ENCODE results near the gene MTR.
"Not testable (repeated sequence)": the region's sequence is repeated elsewhere in the genome, so short reads cannot be mapped to it uniquely, and the experiment has no call there.

MTR gene

GRCh38 chr1:236854605-236854983, 59.5 kb downstream of the MTR start:
- H3K4me3 ChIP-seq (ENCODE audit: control insufficient read depth, low read depth, low read length): no peak overlapping the region
- no peak for TF ChIP-seq CTCF (conservative IDR thresholded peaks at IDR 0.05; ENCODE audit: control insufficient read depth, insufficient read depth, low read depth, low read length)
- DNase-seq (ENCODE audit: low read depth): peak; percentile 40

GRCh38 chr1:236856649-236857048, 61.6 kb downstream of the MTR start:
- H3K4me3 ChIP-seq (ENCODE audit: control insufficient read depth, low read depth, low read length); DNase-seq (ENCODE audit: low read depth): not testable (repeated sequence)

- no peak for TF ChIP-seq CTCF (conservative IDR thresholded peaks at IDR 0.05; ENCODE audit: control insufficient read depth, insufficient read depth, low read depth, low read length)
- H3K4me3 ChIP-seq (ENCODE audit: control insufficient read depth, low read depth, low read length): no peak overlapping the region
- DNase-seq (ENCODE audit: low read depth): no peak
These were observed 63.1 kb downstream of the MTR start for GRCh38 chr1:236858165-236858564.

GRCh38 chr1:236860101-236860500, 65.0 kb downstream of the MTR start:
- H3K4me3 ChIP-seq (ENCODE audit: control insufficient read depth, low read depth, low read length): no peak overlapping the region
- TF ChIP-seq CTCF (conservative IDR thresholded peaks at IDR 0.05; ENCODE audit: control insufficient read depth, insufficient read depth, low read depth, low read length): no peak
- no peak for DNase-seq (ENCODE audit: low read depth)

- DNase-seq (ENCODE audit: low read depth): no peak
- H3K4me3 ChIP-seq (ENCODE audit: control insufficient read depth, low read depth, low read length): no peak overlapping the region
- no peak for TF ChIP-seq CTCF (conservative IDR thresholded peaks at IDR 0.05; ENCODE audit: control insufficient read depth, insufficient read depth, low read depth, low read length)
These were observed 65.6 kb downstream of the MTR start for GRCh38 chr1:236860674-236861073.

GRCh38 chr1:236861560-236862218, 66.6 kb downstream of the MTR start:
- DNase-seq (ENCODE audit: low read depth): peak; percentile 32
- H3K4me3 ChIP-seq (ENCODE audit: control insufficient read depth, low read depth, low read length): no peak overlapping the region
- TF ChIP-seq CTCF (conservative IDR thresholded peaks at IDR 0.05; ENCODE audit: control insufficient read depth, insufficient read depth, low read depth, low read length): no peak

- TF ChIP-seq CTCF (conservative IDR thresholded peaks at IDR 0.05; ENCODE audit: control insufficient read depth, insufficient read depth, low read depth, low read length): no peak
- no peak overlapping the region for H3K4me3 ChIP-seq (ENCODE audit: control insufficient read depth, low read depth, low read length)
- DNase-seq (ENCODE audit: low read depth): no peak
These were observed 67.1 kb downstream of the MTR start for GRCh38 chr1:236862219-236862591.

Data from fibroblast of mammary gland (primary cell).